HAP-1 (cell line): ENCODE measurements around the gene LSM14B.

Source experiments
- DNase-seq, 2 experiments: peaks; one replicate each; pipeline ENCODE4 v3.0.0-alpha.2; 2016 to 2020; ENCODE audit warnings: low spot score in 2 of 2
- H3K27me3 ChIP-seq: fragments of 250-450 bp; sonication (Bioruptor Pico); 2 replicates; pipeline ENCODE4 v1.5.1; 2020; ENCODE audit warnings: low read depth, mild to moderate bottlenecking, moderate library complexity
- H3K36me3 ChIP-seq: fragments of 250-450 bp; sonication (Bioruptor Pico); replicated peaks from 2 replicates; pipeline ENCODE4 v1.5.1; 2020; ENCODE audit warnings: mild to moderate bottlenecking
- H3K4me1 ChIP-seq: fragments of 250-450 bp; sonication (Bioruptor Pico); 2 replicates; pipeline ENCODE4 v1.5.1; 2020; ENCODE audit warnings: mild to moderate bottlenecking
- H3K4me3 ChIP-seq: fragments of 250-450 bp; sonication (Bioruptor Pico); 2 replicates; pipeline ENCODE4 v1.5.1; 2020; ENCODE audit warnings: mild to moderate bottlenecking, moderate library complexity
- H3K9me3 ChIP-seq: fragments of 250-450 bp; sonication (Bioruptor Pico); 2 replicates; pipeline ENCODE4 v1.5.1; 2020; ENCODE audit warnings: mild to moderate bottlenecking, moderate library complexity
- in situ Hi-C: fragments of 300-500 bp; cut with MboI; formaldehyde crosslinking; loops from 3 replicates; pipeline ENCODE4 v1.14.3; 2020; ENCODE audit warnings: low sequenced_read_pairs, inconsistent platforms, mixed read lengths

The LSM14B gene

GRCh38 chr20:62161347-62161746 lies 39.1 kb downstream of the LSM14B start:
- in situ Hi-C loops: no loop called here
- H3K36me3 ChIP-seq: peaks cover 31% of the 10 kb centered on the region
- H3K9me3 ChIP-seq: no peaks in the 10 kb centered on the region
- DNase-seq: no peak
- H3K4me3 ChIP-seq: no peak overlapping the region
- no peaks in the 10 kb centered on the region for H3K27me3 ChIP-seq
- no peaks in the 10 kb centered on the region for H3K4me1 ChIP-seq

- no peak overlapping the region for H3K4me3 ChIP-seq
- DNase-seq: no peak
- no peaks in the 10 kb centered on the region for H3K27me3 ChIP-seq
- in situ Hi-C loops: no loop called here
- no peaks in the 10 kb centered on the region for H3K4me1 ChIP-seq
- H3K9me3 ChIP-seq: no peaks in the 10 kb centered on the region
- peaks cover 33% of the 10 kb centered on the region for H3K36me3 ChIP-seq
Observed at GRCh38 chr20:62162765-62163484, 40.6 kb downstream of the LSM14B start.

DNA sequence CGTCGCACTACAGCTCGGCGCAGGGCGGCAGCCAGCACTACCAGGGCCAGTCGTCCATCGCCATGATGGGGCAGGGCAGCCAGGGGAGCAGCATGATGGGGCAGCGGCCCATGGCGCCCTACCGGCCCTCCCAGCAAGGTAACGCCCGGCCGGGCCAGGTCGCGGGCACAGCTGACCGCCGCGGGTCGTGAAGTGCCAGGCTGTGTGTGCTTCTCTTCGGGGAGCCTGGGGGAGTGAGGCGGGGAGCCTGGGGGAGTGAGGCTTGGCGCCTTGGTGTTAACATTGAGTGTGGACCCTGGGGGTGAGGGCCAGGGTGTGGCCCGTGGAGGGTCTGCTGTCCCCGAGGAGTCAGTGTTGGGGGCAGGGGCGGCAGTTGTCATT lies 41.2 kb downstream of the LSM14B start:
- DNase-seq: no peak
- Histone ChIP-seq H3K9me3 (no peaks in the 10 kb centered on the region), H3K4me1 (no peaks in the 10 kb centered on the region), H3K27me3 (no peaks in the 10 kb centered on the region), H3K36me3 (peaks cover 37% of the 10 kb centered on the region), H3K4me3 (no peak overlapping the region)
- in situ Hi-C loops: no loop called here

- H3K27me3 ChIP-seq: no peaks in the 10 kb centered on the region
- no peak overlapping the region for H3K4me3 ChIP-seq
- no peaks in the 10 kb centered on the region for H3K4me1 ChIP-seq
- in situ Hi-C loops: no loop called here
- DNase-seq: no peak
- H3K36me3 ChIP-seq: peaks cover 37% of the 10 kb centered on the region
- H3K9me3 ChIP-seq: no peaks in the 10 kb centered on the region
Observed at GRCh38 chr20:62163986-62164762, 41.9 kb downstream of the LSM14B start.

- H3K4me3 ChIP-seq: no peak overlapping the region
- DNase-seq: no peak
- H3K27me3 ChIP-seq: no peaks in the 10 kb centered on the region
- in situ Hi-C loops: no loop called here
- H3K9me3 ChIP-seq: no peaks in the 10 kb centered on the region
- H3K4me1 ChIP-seq: no peaks in the 10 kb centered on the region
- peaks cover 37% of the 10 kb centered on the region for H3K36me3 ChIP-seq
Observed at GRCh38 chr20:62164879-62165761, 42.8 kb downstream of the LSM14B start.

DNA sequence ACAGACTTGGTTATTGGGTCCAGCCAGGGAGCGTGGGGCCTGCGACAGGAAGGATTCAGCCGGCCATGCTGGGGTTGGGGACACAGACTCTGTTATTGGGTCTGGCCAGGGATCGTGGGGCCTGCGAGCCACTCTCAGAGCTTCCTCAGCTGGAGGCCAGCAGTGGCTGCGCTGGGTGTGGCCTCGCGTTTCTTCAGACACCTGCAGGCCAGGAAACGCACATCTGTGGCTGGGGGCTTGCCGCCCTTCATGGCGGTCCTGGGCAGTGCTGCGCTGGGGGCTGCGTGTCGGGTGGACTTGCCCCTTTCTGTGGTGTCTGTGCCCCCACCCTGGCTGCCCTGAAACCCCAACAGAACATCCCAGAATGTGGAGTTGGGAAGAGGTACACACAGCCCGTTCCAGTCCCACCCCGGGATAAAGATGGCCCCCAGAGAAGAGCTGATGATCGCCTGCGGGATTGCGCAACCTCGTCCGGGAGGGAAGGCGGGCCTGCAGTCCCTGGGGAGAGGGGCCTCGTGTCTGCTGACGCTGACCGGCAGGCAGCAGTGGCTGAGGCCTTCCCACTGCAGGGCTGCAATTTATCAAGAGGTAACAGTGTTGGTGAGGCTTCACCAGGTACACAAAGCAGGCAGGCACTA lies 43.6 kb downstream of the LSM14B start:
- no peaks in the 10 kb centered on the region for H3K9me3 ChIP-seq
- no peak overlapping the region for H3K4me3 ChIP-seq
- DNase-seq: no peak
- no peaks in the 10 kb centered on the region for H3K27me3 ChIP-seq
- in situ Hi-C loops: no loop called here
- no peaks in the 10 kb centered on the region for H3K4me1 ChIP-seq
- H3K36me3 ChIP-seq: peaks cover 37% of the 10 kb centered on the region

DNA sequence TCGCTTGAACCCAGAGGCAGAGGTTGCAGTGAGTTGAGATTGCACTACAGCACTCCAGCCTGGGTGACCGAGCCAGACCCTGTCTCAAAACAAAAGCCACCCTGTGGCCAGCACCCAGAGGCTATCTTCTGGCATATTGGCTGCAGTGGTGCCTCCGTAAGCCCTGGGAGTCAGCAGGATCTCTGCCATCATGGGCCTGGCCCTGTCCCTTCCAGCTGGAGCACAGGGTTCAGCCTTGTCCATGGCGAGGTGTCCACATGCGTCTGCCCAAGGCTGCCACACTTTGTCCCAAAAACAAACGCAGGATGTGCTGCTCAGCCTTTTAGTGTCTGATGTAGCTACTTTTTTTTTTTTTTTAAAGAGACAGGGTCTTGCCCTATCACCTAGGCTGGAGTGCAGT lies 45.2 kb downstream of the LSM14B start:
- in situ Hi-C loops: no loop called here
- H3K4me3 ChIP-seq: no peak overlapping the region
- H3K27me3 ChIP-seq: no peaks in the 10 kb centered on the region
- H3K9me3 ChIP-seq: no peaks in the 10 kb centered on the region
- H3K4me1 ChIP-seq: no peaks in the 10 kb centered on the region
- no peak for DNase-seq
- peaks cover 31% of the 10 kb centered on the region for H3K36me3 ChIP-seq

- Histone ChIP-seq H3K36me3 (peaks cover 26% of the 10 kb centered on the region), H3K4me3 (no peak overlapping the region), H3K4me1 (no peaks in the 10 kb centered on the region), H3K9me3 (no peaks in the 10 kb centered on the region), H3K27me3 (no peaks in the 10 kb centered on the region)
- DNase-seq: no peak
- in situ Hi-C loops: no loop called here
Observed at GRCh38 chr20:62168061-62168460, 45.8 kb downstream of the LSM14B start.

DNA sequence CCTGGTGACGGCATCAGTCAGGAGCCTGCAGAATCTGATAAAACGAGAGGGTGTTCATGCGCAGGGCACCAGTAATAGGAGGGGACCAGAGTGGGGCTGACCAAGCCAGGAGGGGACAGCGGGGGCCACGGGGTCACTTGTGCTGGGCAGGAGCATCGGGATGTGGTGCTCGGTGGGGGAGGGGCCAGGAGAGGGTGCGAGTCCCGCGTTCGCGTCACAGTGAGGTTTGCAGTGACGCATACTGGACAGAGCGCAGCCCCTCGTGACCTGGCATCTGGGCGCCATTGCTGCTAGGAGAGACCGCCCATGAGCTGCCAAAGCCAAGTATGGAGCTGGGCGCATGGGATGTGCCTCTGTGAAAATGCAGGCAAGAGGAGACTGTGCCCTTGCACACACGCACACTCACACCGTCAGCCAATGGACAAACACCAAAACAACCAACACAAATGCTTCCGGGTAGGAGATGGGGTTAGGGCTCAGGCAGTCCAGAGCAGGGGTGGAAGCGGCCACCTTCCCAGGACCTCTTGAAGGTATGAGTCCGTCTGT lies 46.7 kb downstream of the LSM14B start:
- Histone ChIP-seq H3K27me3 (no peaks in the 10 kb centered on the region), H3K4me3 (no peak overlapping the region), H3K9me3 (no peaks in the 10 kb centered on the region), H3K4me1 (no peaks in the 10 kb centered on the region), H3K36me3 (peaks cover 20% of the 10 kb centered on the region)
- no peak for DNase-seq
- in situ Hi-C loops: no loop called here

GRCh38 chr20:62170536-62170935 lies 48.3 kb downstream of the LSM14B start:
- Histone ChIP-seq H3K27me3 (no peaks in the 10 kb centered on the region), H3K9me3 (no peaks in the 10 kb centered on the region), H3K4me1 (no peaks in the 10 kb centered on the region), H3K36me3 (peaks cover 14% of the 10 kb centered on the region), H3K4me3 (no peak overlapping the region)
- in situ Hi-C loops: no loop called here
- no peak for DNase-seq

- no peaks in the 10 kb centered on the region for H3K9me3 ChIP-seq
- DNase-seq: no peak
- peaks cover 7% of the 10 kb centered on the region for H3K36me3 ChIP-seq
- H3K4me3 ChIP-seq: no peak overlapping the region
- no peaks in the 10 kb centered on the region for H3K4me1 ChIP-seq
- no peaks in the 10 kb centered on the region for H3K27me3 ChIP-seq
- in situ Hi-C loops: no loop called here
Observed at GRCh38 chr20:62171245-62171644, 49.0 kb downstream of the LSM14B start.

GRCh38 chr20:62172666-62173065 lies 50.4 kb downstream of the LSM14B start:
- Histone ChIP-seq H3K27me3 (no peaks in the 10 kb centered on the region), H3K36me3 (peaks cover 5% of the 10 kb centered on the region; the same call in 1 of the 2 replicates), H3K4me3 (no peak overlapping the region), H3K4me1 (no peaks in the 10 kb centered on the region), H3K9me3 (no peaks in the 10 kb centered on the region)
- in situ Hi-C loops: no loop called here
- no peak for DNase-seq
